Large intestine (tissue), 3 donors: ENCODE measurements around the gene MS4A15. TPM values are rescaled to one million over a fixed set of nuclear protein-coding genes. Genes with fewer than 3 reads are reported as not detected.
"Not testable (repeated sequence)": the region's sequence is repeated elsewhere in the genome, so short reads cannot be mapped to it uniquely, and the experiment has no call there.

Experiments used
- DNase-seq, 2 donors: peaks; one replicate each; pipeline versions ENCODE4 v3.0.0 to v3.0.0-alpha.2; 2013
- H3K27ac ChIP-seq: one replicate; pipeline ENCODE4 v1.5.1; 2013; ENCODE audit warnings: low read length
- H3K27me3 ChIP-seq: 2 replicates; pipeline ENCODE4 v1.6.1; 2013; ENCODE audit warnings: low read length; ENCODE audit not compliant: control insufficient read depth, insufficient read depth
- H3K36me3 ChIP-seq: 2 replicates; pipeline ENCODE4 v1.6.1; 2013; ENCODE audit warnings: low read length; ENCODE audit not compliant: control insufficient read depth, insufficient read depth
- H3K4me1 ChIP-seq: one replicate; pipeline ENCODE4 v1.6.1; 2013; ENCODE audit warnings: low read length; ENCODE audit not compliant: control insufficient read depth, insufficient read depth
- H3K4me3 ChIP-seq: one replicate; pipeline ENCODE4 v1.5.1; 2013; ENCODE audit warnings: low read length
- H3K9me3 ChIP-seq: one replicate; pipeline ENCODE4 v1.6.1; 2013; ENCODE audit warnings: mild to moderate bottlenecking, low read depth, low read length, moderate library complexity; ENCODE audit not compliant: control insufficient read depth
- WGBS: methylation state at CpG from one replicate; pipeline ENCODE4 v1.1.5; 2013; ENCODE audit warnings: low lambda C conversion rate; ENCODE audit not compliant: insufficient coverage; 5-methylcytosine and 5-hydroxymethylcytosine counted together
- polyA plus RNA-seq: library from polyadenylated mRNA; unstranded; fragments of 120-200 nt; gene quantifications from one replicate; pipeline ENCODE4 v1.2.1, GENCODE V29; 2013

Gene MS4A15
- polyA plus RNA-seq, 1 donor, result 0.04 TPM

GRCh38 chr11:60816590-60817157 lies 60.0 kb downstream of the MS4A15 start:
- no peak overlapping the region for H3K27ac ChIP-seq
- DNase-seq, result no peak
- peaks cover 10% of the 10 kb centered on the region for H3K9me3 ChIP-seq
- peaks cover 4% of the 10 kb centered on the region for H3K4me1 ChIP-seq
- H3K27me3 ChIP-seq, result no peaks in the 10 kb centered on the region
- no peak overlapping the region for H3K4me3 ChIP-seq
- WGBS, result 100% methylated on average over 1 of the region's 2 CpGs
- no peaks in the 10 kb centered on the region for H3K36me3 ChIP-seq

GRCh38 chr11:60818057-60818456 lies 61.4 kb downstream of the MS4A15 start:
- WGBS, result no CpG with 5 or more reads among the region's 4 CpGs

GRCh38 chr11:60821827-60822599 lies 65.3 kb downstream of the MS4A15 start:
- Histone ChIP-seq H3K27ac (no peak overlapping the region), H3K4me3 (no peak overlapping the region), H3K4me1 (no peaks in the 10 kb centered on the region), H3K36me3 (no peaks in the 10 kb centered on the region), H3K27me3 (no peaks in the 10 kb centered on the region), H3K9me3 (no peaks in the 10 kb centered on the region)
- no peak for DNase-seq
- no CpG with 5 or more reads among the region's 15 CpGs for WGBS

More at GRCh38 chr11:60818057-60818456, 61.4 kb downstream of the MS4A15 start:
- H3K4me3 ChIP-seq, result no peak overlapping the region
- no peaks in the 10 kb centered on the region for H3K36me3 ChIP-seq
- H3K27me3 ChIP-seq, result no peaks in the 10 kb centered on the region
- no peak for DNase-seq
- H3K27ac ChIP-seq, result no peak overlapping the region
- H3K9me3 ChIP-seq, result peaks cover 10% of the 10 kb centered on the region
- no peaks in the 10 kb centered on the region for H3K4me1 ChIP-seq

GRCh38 chr11:60823745-60824306 lies 67.2 kb downstream of the MS4A15 start:
- H3K4me1 ChIP-seq, H3K9me3 ChIP-seq, H3K36me3 ChIP-seq, H3K4me3 ChIP-seq, DNase-seq, H3K27ac ChIP-seq, H3K27me3 ChIP-seq: not testable (repeated sequence)
- 100% methylated on average over 1 of the region's 5 CpGs for WGBS

GRCh38 chr11:60825118-60825517 lies 68.5 kb downstream of the MS4A15 start:
- Histone ChIP-seq H3K27me3 (no peaks in the 10 kb centered on the region), H3K4me1 (no peaks in the 10 kb centered on the region), H3K27ac (no peak overlapping the region), H3K9me3 (no peaks in the 10 kb centered on the region), H3K4me3 (no peak overlapping the region), H3K36me3 (no peaks in the 10 kb centered on the region)
- WGBS, result no CpG with 5 or more reads among the region's 5 CpGs
- DNase-seq, result no peak

GRCh38 chr11:60825790-60826189 lies 69.1 kb downstream of the MS4A15 start:
- H3K36me3 ChIP-seq, result no peaks in the 10 kb centered on the region
- no CpG with 5 or more reads among the region's 6 CpGs for WGBS
- no peaks in the 10 kb centered on the region for H3K27me3 ChIP-seq
- no peak for DNase-seq
- H3K9me3 ChIP-seq, result no peaks in the 10 kb centered on the region
- no peak overlapping the region for H3K27ac ChIP-seq
- H3K4me3 ChIP-seq, result no peak overlapping the region
- H3K4me1 ChIP-seq, result no peaks in the 10 kb centered on the region

Other genes with a start within 250 kb of the MS4A15 start
- not detected for gene MS4A13, start 241.5 kb upstream of the MS4A15 start, polyA plus RNA-seq
- 112 TPM for gene MS4A8, start 57.3 kb upstream of the MS4A15 start, polyA plus RNA-seq
- gene MS4A18, start 32.1 kb upstream of the MS4A15 start, polyA plus RNA-seq, result 0.30 TPM
- 0.48 TPM for gene MS4A10, start 28.5 kb downstream of the MS4A15 start, polyA plus RNA-seq
- gene CCDC86, start 85.2 kb downstream of the MS4A15 start, polyA plus RNA-seq, result 21.6 TPM
- 5.0 TPM for gene PTGDR2, start 99.1 kb downstream of the MS4A15 start, polyA plus RNA-seq
- 0.07 TPM for gene ZP1, start 110.7 kb downstream of the MS4A15 start, polyA plus RNA-seq
- 92.6 TPM for gene PRPF19, start 149.7 kb downstream of the MS4A15 start, polyA plus RNA-seq
- gene TMEM109, start 157.3 kb downstream of the MS4A15 start, polyA plus RNA-seq, result 42.2 TPM
- gene TMEM132A, start 167.6 kb downstream of the MS4A15 start, polyA plus RNA-seq, result 19.6 TPM
- gene SLC15A3, start 195.3 kb downstream of the MS4A15 start, polyA plus RNA-seq, result 19.8 TPM
- gene CD6, start 214.8 kb downstream of the MS4A15 start, polyA plus RNA-seq, result 1.3 TPM